Nephron progenitor cell (in vitro differentiated cells): ENCODE results near the gene RBM5.
"Not testable (repeated sequence)": the region's sequence is repeated elsewhere in the genome, so short reads cannot be mapped to it uniquely, and the experiment has no call there.

Experiments
- DNase-seq: peaks from one replicate; pipeline ENCODE4 v3.0.0; 2021
- H3K27ac Mint-ChIP-seq: 2 replicates; pipeline ENCODE4 v1.8.0; 2021; ENCODE audit warnings: mild to moderate bottlenecking, moderate library complexity, mixed read lengths
- H3K27me3 Mint-ChIP-seq: 2 replicates; pipeline ENCODE4 v1.8.0; 2021; ENCODE audit warnings: mild to moderate bottlenecking, low read depth, mixed read lengths; ENCODE audit not compliant: poor library complexity
- H3K36me3 Mint-ChIP-seq: 2 replicates; pipeline ENCODE4 v1.8.0; 2021; ENCODE audit warnings: low read depth, mixed read lengths
- H3K4me1 Mint-ChIP-seq: 2 replicates; pipeline ENCODE4 v1.8.0; 2021; ENCODE audit warnings: mixed read lengths
- H3K4me3 Mint-ChIP-seq: 2 replicates; pipeline ENCODE4 v1.8.0; 2021; ENCODE audit warnings: mild to moderate bottlenecking, moderate library complexity, mixed read lengths
- H3K9me3 Mint-ChIP-seq: 2 replicates; pipeline ENCODE4 v1.8.0; 2021; ENCODE audit warnings: mild to moderate bottlenecking, moderate library complexity, mixed read lengths
- CTCF ChIP-seq: fragments of 200-600 bp; sonication (generic); IDR thresholded peaks from 2 replicates; pipeline ENCODE4 v1.5.0; 2021; ENCODE audit warnings: antibody characterized with exemption

RBM5 gene

GRCh38 chr3:50078091-50078490 lies 10.6 kb upstream of the RBM5 start:
- Mint-ChIP-seq H3K9me3 (peaks cover 4% of the 10 kb centered on the region), H3K4me1 (no peaks in the 10 kb centered on the region), H3K27ac (peak overlapping the region; percentile 77), H3K36me3 (peaks cover 43% of the 10 kb centered on the region), H3K27me3 (peaks cover 6% of the 10 kb centered on the region), H3K4me3 (no peak overlapping the region)
- no peak for DNase-seq
- TF ChIP-seq CTCF = no peak

- Mint-ChIP-seq H3K9me3 (peaks cover 8% of the 10 kb centered on the region), H3K4me1 (no peaks in the 10 kb centered on the region), H3K4me3 (no peak overlapping the region), H3K36me3 (peaks cover 37% of the 10 kb centered on the region), H3K27ac (no peak overlapping the region), H3K27me3 (peaks cover 6% of the 10 kb centered on the region)
- DNase-seq = no peak
- no peak for TF ChIP-seq CTCF
These were observed 10.1 kb upstream of the RBM5 start for GRCh38 chr3:50078622-50079021.

GRCh38 chr3:50084951-50085350 lies 3.8 kb upstream of the RBM5 start:
- not testable (repeated sequence) for H3K27me3 Mint-ChIP-seq, H3K4me1 Mint-ChIP-seq, H3K27ac Mint-ChIP-seq, H3K4me3 Mint-ChIP-seq, DNase-seq, H3K36me3 Mint-ChIP-seq
- peaks cover 28% of the 10 kb centered on the region for H3K9me3 Mint-ChIP-seq

- DNase-seq = peak; percentile 33
- peaks cover 26% of the 10 kb centered on the region for H3K4me1 Mint-ChIP-seq
- H3K4me3 Mint-ChIP-seq = peak overlapping the region; percentile 99
- no peak for TF ChIP-seq CTCF
- peaks cover 20% of the 10 kb centered on the region for H3K9me3 Mint-ChIP-seq
- peaks cover 49% of the 10 kb centered on the region for H3K36me3 Mint-ChIP-seq
- peaks cover 3% of the 10 kb centered on the region for H3K27me3 Mint-ChIP-seq
- H3K27ac Mint-ChIP-seq = peak overlapping the region; percentile 94
These were observed 858 bp downstream of the RBM5 start for GRCh38 chr3:50089609-50089945.

GRCh38 chr3:50090984-50091383 lies 2.3 kb downstream of the RBM5 start:
- H3K36me3 Mint-ChIP-seq = peaks cover 58% of the 10 kb centered on the region
- no peak for TF ChIP-seq CTCF
- peak overlapping the region; percentile 99 for H3K4me3 Mint-ChIP-seq
- no peaks in the 10 kb centered on the region for H3K27me3 Mint-ChIP-seq
- no peak for DNase-seq
- peaks cover 26% of the 10 kb centered on the region for H3K4me1 Mint-ChIP-seq
- peak overlapping the region; percentile 94 for H3K27ac Mint-ChIP-seq
- peaks cover 14% of the 10 kb centered on the region for H3K9me3 Mint-ChIP-seq

GRCh38 chr3:50095352-50095998 lies 6.8 kb downstream of the RBM5 start:
- Mint-ChIP-seq H3K27me3 (no peaks in the 10 kb centered on the region), H3K27ac (no peak overlapping the region), H3K9me3 (no peaks in the 10 kb centered on the region), H3K4me1 (peaks cover 15% of the 10 kb centered on the region), H3K36me3 (peaks cover 92% of the 10 kb centered on the region), H3K4me3 (no peak overlapping the region)
- no peak for DNase-seq
- TF ChIP-seq CTCF = no peak
